ENCODE data around the gene CASD1. TPM values are rescaled to one million over a fixed set of nuclear protein-coding genes. Genes with fewer than 3 reads are reported as not detected.

Gene CASD1
- total RNA-seq, 1 donor, result 16.0 TPM

DNA sequence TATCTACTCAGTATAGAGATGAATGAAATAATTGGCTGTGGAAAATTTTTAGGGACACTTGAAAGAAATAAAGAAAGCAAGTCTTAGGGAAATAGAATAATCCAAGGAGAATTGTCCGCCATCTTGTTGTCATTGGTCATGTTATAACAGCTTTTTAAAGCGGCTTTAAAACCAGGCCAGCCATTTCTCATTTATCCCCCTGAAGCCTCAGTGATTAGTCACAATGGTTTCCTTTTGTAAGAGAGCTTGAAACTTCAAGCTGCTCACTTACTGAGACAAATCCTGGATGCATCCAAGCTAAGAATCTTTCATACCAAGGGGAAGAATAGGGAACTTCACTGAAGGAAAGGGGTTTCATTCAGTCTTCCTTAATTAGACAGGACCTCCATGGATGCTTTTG is 78.5 kb downstream of the CASD1 start:
- H3K4me3 ChIP-seq (ENCODE audit: low read depth, low read length), result no peak overlapping the region
- TF ChIP-seq CTCF (IDR thresholded peaks at IDR 0.05; ENCODE audit: insufficient read depth, low read depth, low read length), result no peak
- DNase-seq (ENCODE audit: low read depth), result no peak

GRCh38 chr7:94590526-94591162 is 81.0 kb downstream of the CASD1 start:
- TF ChIP-seq CTCF (IDR thresholded peaks at IDR 0.05; ENCODE audit: insufficient read depth, low read depth, low read length), result no peak
- H3K4me3 ChIP-seq (ENCODE audit: low read depth, low read length), result no peak overlapping the region

DNA sequence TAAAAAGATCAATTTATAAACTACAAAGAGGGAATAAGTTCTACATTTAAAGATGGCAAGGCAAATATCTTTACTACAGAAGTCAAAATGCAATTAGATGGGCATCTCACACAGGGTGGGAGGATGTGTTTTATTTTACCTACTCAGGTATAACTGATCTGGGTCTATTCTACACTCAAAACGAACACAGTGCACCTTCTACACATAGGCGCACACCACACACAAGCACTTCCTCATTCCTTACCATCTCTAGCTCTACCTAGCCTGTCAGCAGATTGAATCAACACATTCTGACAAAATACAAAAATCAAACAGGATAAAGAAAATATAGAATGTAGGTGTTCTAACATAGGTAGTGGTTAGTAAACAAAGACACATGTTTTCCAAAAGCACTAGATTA is 81.6 kb downstream of the CASD1 start:
- no peak for TF ChIP-seq CTCF (IDR thresholded peaks at IDR 0.05; ENCODE audit: insufficient read depth, low read depth, low read length)
- H3K4me3 ChIP-seq (ENCODE audit: low read depth, low read length), result no peak overlapping the region
- no peak for DNase-seq (ENCODE audit: low read depth)

More at GRCh38 chr7:94590526-94591162, 81.0 kb downstream of the CASD1 start:
- no peak for DNase-seq (ENCODE audit: low read depth)

- no peak for DNase-seq (ENCODE audit: low read depth)
- no peak for TF ChIP-seq CTCF (IDR thresholded peaks at IDR 0.05; ENCODE audit: insufficient read depth, low read depth, low read length)
- H3K4me3 ChIP-seq (ENCODE audit: low read depth, low read length), result no peak overlapping the region
Measured at GRCh38 chr7:94594882-94595281, 85.3 kb downstream of the CASD1 start.

- no peak for TF ChIP-seq CTCF (IDR thresholded peaks at IDR 0.05; ENCODE audit: insufficient read depth, low read depth, low read length)
- H3K4me3 ChIP-seq (ENCODE audit: low read depth, low read length), result no peak overlapping the region
- no peak for DNase-seq (ENCODE audit: low read depth)
Measured at GRCh38 chr7:94595717-94596116, 86.1 kb downstream of the CASD1 start.

GRCh38 chr7:94600267-94600666 is 90.7 kb downstream of the CASD1 start:
- H3K4me3 ChIP-seq (ENCODE audit: low read depth, low read length), result no peak overlapping the region
- no peak for DNase-seq (ENCODE audit: low read depth)
- no peak for TF ChIP-seq CTCF (IDR thresholded peaks at IDR 0.05; ENCODE audit: insufficient read depth, low read depth, low read length)

DNA sequence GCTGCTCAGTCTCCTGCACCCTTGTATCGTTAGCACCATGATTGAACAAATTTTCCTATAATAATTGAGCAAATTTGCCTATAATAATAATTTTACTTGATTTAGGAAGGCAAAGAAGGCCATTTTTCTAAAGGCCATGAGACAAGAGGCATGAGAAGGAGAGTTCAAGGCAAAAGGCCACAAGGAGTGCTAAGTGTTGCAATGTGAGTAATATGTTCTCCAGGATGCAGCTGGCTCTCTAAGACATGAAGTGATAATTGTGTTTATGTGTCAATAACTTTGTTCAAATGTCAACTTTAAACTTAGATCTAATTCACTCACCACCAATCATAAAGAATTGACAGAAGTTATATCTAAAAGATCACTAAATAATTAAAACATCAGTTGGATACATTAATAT is 92.6 kb downstream of the CASD1 start:
- no peak for TF ChIP-seq CTCF (IDR thresholded peaks at IDR 0.05; ENCODE audit: insufficient read depth, low read depth, low read length)
- DNase-seq (ENCODE audit: low read depth), result peak; percentile 3
- no peak overlapping the region for H3K4me3 ChIP-seq (ENCODE audit: low read depth, low read length)

All from fibroblast of villous mesenchyme (primary cell).